Measurements from ENCODE around the gene MFSD1. TPM values are rescaled to one million over a fixed set of nuclear protein-coding genes. Genes with fewer than 3 reads are reported as not detected.

Gene MFSD1
- total and polyA plus RNA-seq, 2 of the 13 experiments (the other 11 are each of a cell fraction or from before 2014, with no cell fraction given): 17.3 to 37.9 TPM

DNA sequence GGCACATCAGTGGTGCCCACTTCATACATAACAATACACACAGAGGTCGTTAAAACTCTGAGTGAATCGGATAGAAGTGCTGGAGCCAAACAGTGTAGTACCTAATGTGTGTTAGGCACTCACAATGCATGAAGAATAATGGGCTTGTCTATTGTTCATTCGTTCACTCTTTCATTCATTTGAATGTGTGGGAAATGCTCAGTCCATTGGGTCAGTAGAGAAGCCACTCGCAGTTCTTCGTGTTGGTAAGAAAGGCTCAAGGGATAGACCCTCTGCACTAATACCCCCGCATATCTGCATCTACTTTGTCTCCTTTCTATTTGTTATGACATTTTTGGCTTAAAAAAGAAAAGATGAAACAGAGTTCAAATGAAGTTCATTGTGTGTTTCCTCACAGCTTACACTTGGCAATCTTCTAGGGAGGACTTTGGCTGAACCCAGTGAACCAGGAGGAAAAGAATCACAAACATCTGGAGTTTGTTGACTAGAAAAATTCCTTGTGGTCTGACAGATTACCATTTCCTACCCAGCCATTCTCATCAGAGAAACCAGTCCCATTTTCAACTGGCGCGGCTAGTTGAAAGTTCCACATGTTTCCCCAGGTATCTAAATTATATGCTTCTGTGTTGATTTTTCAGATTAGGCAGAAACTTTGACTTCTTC, 32.8 kb upstream of the MFSD1 start (continued):
- no peak for TF ChIP-seq HNRNPLL (IDR thresholded peaks at IDR 0.05; ENCODE audit: low read depth, low read length, poor library complexity, severe bottlenecking)
- 0 out of 2 replicates have a peak, but pooled peaks have one; percentile 30 for TF ChIP-seq ZNF772 (CRISPR knock-in tag; IDR thresholded peaks at IDR 0.05)
- TF ChIP-seq, protein P1, sequence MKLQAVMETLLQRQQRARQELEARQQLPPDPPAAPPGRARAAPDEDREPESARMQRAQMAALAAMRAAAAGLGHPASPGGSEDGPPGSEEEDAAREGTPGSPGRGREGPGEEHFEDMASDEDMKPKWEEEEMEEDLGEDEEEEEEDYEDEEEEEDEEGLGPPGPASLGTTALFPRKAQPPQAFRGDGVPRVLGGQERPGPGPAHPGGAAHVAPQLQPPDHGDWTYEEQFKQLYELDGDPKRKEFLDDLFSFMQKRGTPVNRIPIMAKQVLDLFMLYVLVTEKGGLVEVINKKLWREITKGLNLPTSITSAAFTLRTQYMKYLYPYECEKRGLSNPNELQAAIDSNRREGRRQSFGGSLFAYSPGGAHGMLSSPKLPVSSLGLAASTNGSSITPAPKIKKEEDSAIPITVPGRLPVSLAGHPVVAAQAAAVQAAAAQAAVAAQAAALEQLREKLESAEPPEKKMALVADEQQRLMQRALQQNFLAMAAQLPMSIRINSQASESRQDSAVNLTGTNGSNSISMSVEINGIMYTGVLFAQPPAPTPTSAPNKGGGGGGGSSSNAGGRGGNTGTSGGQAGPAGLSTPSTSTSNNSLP (IDR thresholded peaks at IDR 0.05; ENCODE audit: low read depth, low read length): peak; percentile 37; the same call in 1 of the 2 replicates
- TF ChIP-seq, protein P2, sequence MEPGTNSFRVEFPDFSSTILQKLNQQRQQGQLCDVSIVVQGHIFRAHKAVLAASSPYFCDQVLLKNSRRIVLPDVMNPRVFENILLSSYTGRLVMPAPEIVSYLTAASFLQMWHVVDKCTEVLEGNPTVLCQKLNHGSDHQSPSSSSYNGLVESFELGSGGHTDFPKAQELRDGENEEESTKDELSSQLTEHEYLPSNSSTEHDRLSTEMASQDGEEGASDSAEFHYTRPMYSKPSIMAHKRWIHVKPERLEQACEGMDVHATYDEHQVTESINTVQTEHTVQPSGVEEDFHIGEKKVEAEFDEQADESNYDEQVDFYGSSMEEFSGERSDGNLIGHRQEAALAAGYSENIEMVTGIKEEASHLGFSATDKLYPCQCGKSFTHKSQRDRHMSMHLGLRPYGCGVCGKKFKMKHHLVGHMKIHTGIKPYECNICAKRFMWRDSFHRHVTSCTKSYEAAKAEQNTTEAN (CRISPR knock-in tag; conservative IDR thresholded peaks at IDR 0.05): no peak
- TF ChIP-seq, protein P3, sequence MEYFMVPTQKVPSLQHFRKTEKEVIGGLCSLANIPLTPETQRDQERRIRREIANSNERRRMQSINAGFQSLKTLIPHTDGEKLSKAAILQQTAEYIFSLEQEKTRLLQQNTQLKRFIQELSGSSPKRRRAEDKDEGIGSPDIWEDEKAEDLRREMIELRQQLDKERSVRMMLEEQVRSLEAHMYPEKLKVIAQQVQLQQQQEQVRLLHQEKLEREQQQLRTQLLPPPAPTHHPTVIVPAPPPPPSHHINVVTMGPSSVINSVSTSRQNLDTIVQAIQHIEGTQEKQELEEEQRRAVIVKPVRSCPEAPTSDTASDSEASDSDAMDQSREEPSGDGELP (IDR thresholded peaks at IDR 0.05; ENCODE audit: borderline replicate concordance, low read depth): peak; percentile 21; the same call in 1 of the 2 replicates
- no peak for TF ChIP-seq ZNF543 (CRISPR knock-in tag; IDR thresholded peaks at IDR 0.05)
- TF ChIP-seq IRF1 (CRISPR knock-in tag; IDR thresholded peaks at IDR 0.05; ENCODE audit: low read depth): no peak
- TF ChIP-seq ZNF788 (CRISPR knock-in tag; IDR thresholded peaks at IDR 0.05; ENCODE audit: borderline replicate concordance): no peak
- TF ChIP-seq WIZ (CRISPR knock-in tag; IDR thresholded peaks at IDR 0.05): no peak
- TF ChIP-seq TBL1XR1 (IDR thresholded peaks at IDR 0.05; ENCODE audit: borderline replicate concordance, low read length, partially characterized antibody): peak; percentile 23
- TF ChIP-seq DPF2 (CRISPR knock-in tag; IDR thresholded peaks at IDR 0.05; ENCODE audit: borderline replicate concordance, low read depth): no peak
- peak; percentile 98 for TF ChIP-seq RARA (CRISPR knock-in tag; IDR thresholded peaks at IDR 0.05)
- TF ChIP-seq ZNF274 (CRISPR knock-in tag; IDR thresholded peaks at IDR 0.05): no peak
- no peak for TF ChIP-seq PRDM10 (CRISPR knock-in tag; IDR thresholded peaks at IDR 0.05; ENCODE audit: low read depth)
- no peak for TF ChIP-seq NONO (IDR thresholded peaks at IDR 0.05)
- TF ChIP-seq NONO (CRISPR knock-in tag; conservative IDR thresholded peaks at IDR 0.05): no peak
- no peak for TF ChIP-seq SATB2 (CRISPR knock-in tag; IDR thresholded peaks at IDR 0.05)
- TF ChIP-seq ZNF451 (CRISPR knock-in tag; IDR thresholded peaks at IDR 0.05): no peak
- no peak for TF ChIP-seq ZNF17 (CRISPR knock-in tag; IDR thresholded peaks at IDR 0.05)
- TF ChIP-seq ONECUT2 (CRISPR knock-in tag; IDR thresholded peaks at IDR 0.05): no peak
- TF ChIP-seq NR2F6 (IDR thresholded peaks at IDR 0.05): no peak
- TF ChIP-seq NR2F6 (CRISPR knock-in tag; IDR thresholded peaks at IDR 0.05): no peak
- TF ChIP-seq MED1 (CRISPR knock-in tag; IDR thresholded peaks at IDR 0.05): 0 out of 2 replicates have a peak, but pooled peaks have one; percentile 24

All from HepG2 (cell line).